Liver (tissue), 3 donors: ENCODE data around the gene FKRP.

Source experiments
- GABPA ChIP-seq, 2 donors: IDR thresholded peaks in 1 of 2; conservative IDR thresholded peaks in 1 of 2; 2 replicates each; pipeline ENCODE4 v1.6.1; 2016; ENCODE audit warnings: antibody characterized with exemption in 2 of 2, mild to moderate bottlenecking in 1 of 2, moderate library complexity in 1 of 2
- MAX ChIP-seq: IDR thresholded peaks from 2 replicates; pipeline ENCODE4 v1.6.1; 2016; ENCODE audit warnings: antibody characterized with exemption
- YY1 ChIP-seq: IDR thresholded peaks from 2 replicates; pipeline ENCODE4 v1.6.1; 2016; ENCODE audit warnings: antibody characterized with exemption, mild to moderate bottlenecking
- TF ChIP-seq, protein P1 (sequence below): IDR thresholded peaks from 2 replicates; pipeline ENCODE4 v1.6.1; 2016; ENCODE audit warnings: antibody characterized with exemption
- TF ChIP-seq, protein P2 (sequence below): fragments of 150-350 bp; IDR thresholded peaks from 2 replicates; pipeline ENCODE4 v1.5.1; 2017; ENCODE audit warnings: improper control_type of control experiment, low read depth, low read length; ENCODE audit not compliant: missing input control
- donor health status: healthy.
- donor health status: healthy.

DNA sequence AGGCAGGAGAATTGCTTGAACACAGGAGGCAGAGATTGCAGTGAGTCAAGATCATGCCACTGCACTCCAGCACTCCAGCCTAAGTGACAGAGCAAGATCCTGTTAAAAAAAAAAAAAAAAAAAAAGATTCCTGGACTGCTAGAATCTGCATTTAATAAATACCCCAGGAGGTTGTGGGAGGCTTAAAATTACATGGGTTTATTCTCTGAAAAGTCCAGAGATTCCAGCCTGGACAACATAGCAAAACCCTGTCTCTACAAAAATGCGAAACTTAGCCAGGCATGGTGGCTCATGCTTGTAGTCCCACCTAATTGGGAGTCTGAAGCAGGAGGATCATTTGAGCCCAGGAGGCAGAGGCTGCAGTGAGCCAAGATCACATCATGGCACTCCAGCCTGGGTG lies 52.0 kb downstream of the FKRP start:
- TF ChIP-seq, protein P1, sequence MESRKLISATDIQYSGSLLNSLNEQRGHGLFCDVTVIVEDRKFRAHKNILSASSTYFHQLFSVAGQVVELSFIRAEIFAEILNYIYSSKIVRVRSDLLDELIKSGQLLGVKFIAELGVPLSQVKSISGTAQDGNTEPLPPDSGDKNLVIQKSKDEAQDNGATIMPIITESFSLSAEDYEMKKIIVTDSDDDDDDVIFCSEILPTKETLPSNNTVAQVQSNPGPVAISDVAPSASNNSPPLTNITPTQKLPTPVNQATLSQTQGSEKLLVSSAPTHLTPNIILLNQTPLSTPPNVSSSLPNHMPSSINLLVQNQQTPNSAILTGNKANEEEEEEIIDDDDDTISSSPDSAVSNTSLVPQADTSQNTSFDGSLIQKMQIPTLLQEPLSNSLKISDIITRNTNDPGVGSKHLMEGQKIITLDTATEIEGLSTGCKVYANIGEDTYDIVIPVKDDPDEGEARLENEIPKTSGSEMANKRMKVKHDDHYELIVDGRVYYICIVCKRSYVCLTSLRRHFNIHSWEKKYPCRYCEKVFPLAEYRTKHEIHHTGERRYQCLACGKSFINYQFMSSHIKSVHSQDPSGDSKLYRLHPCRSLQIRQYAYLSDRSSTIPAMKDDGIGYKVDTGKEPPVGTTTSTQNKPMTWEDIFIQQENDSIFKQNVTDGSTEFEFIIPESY: no peak
- TF ChIP-seq YY1: no peak
- TF ChIP-seq, protein P2, sequence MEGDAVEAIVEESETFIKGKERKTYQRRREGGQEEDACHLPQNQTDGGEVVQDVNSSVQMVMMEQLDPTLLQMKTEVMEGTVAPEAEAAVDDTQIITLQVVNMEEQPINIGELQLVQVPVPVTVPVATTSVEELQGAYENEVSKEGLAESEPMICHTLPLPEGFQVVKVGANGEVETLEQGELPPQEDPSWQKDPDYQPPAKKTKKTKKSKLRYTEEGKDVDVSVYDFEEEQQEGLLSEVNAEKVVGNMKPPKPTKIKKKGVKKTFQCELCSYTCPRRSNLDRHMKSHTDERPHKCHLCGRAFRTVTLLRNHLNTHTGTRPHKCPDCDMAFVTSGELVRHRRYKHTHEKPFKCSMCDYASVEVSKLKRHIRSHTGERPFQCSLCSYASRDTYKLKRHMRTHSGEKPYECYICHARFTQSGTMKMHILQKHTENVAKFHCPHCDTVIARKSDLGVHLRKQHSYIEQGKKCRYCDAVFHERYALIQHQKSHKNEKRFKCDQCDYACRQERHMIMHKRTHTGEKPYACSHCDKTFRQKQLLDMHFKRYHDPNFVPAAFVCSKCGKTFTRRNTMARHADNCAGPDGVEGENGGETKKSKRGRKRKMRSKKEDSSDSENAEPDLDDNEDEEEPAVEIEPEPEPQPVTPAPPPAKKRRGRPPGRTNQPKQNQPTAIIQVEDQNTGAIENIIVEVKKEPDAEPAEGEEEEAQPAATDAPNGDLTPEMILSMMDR: no peak
- TF ChIP-seq GABPA (IDR thresholded peaks at IDR 0.05 in 1 of 2, conservative IDR thresholded peaks at IDR 0.05 in 1 of 2): no peak
- no peak for TF ChIP-seq MAX
